Thyroid gland (tissue), 4 donors: ENCODE data around the gene CDON.

ENCODE experiments used
- CTCF ChIP-seq, 6 experiments: fragments of 200-600 bp in 3 of 6; fragments of 450-650 bp in 3 of 6; sonication (generic) in 3 of 6; IDR thresholded peaks; one replicate each; pipeline ENCODE4 v1.5.1; 2016 to 2019; ENCODE audit warnings: antibody characterized with exemption in 6 of 6, mild to moderate bottlenecking in 2 of 6, inconsistent platforms in 1 of 6, moderate library complexity in 1 of 6
- POLR2A ChIP-seq, 2 donors: fragments of 450-650 bp; IDR thresholded peaks; one replicate each; pipeline ENCODE4 v1.6.1; 2017; ENCODE audit warnings: antibody characterized with exemption in 2 of 2, mild to moderate bottlenecking in 2 of 2, moderate library complexity in 1 of 2

GRCh38 chr11:125929445-125930075 is 133.1 kb downstream of the CDON start:
- no peak for TF ChIP-seq CTCF (IDR thresholded peaks at IDR 0.05)
- TF ChIP-seq POLR2A (IDR thresholded peaks at IDR 0.05) = no peak
